Coronary artery (tissue), 2 donors: ENCODE data around the gene ANO5.

ENCODE experiments used
- DNase-seq: peaks from one replicate; pipeline ENCODE4 v3.0.0-alpha.2; 2017; ENCODE audit warnings: low spot score
- H3K27ac ChIP-seq, 2 donors: fragments of 200-600 bp; sonication (generic); one replicate each; pipeline ENCODE4 v1.5.1; 2016 to 2019
- H3K4me3 ChIP-seq: fragments of 200-600 bp; sonication (generic); 2 replicates; pipeline ENCODE4 v1.5.1; 2016; ENCODE audit warnings: mild to moderate bottlenecking, moderate library complexity
- CTCF ChIP-seq: fragments of 200-600 bp; sonication (generic); IDR thresholded peaks from one replicate; pipeline ENCODE4 v1.5.1; 2019; ENCODE audit warnings: antibody characterized with exemption

The ANO5 gene

GRCh38 chr11:22317656-22318055 lies 124.8 kb downstream of the ANO5 start:
- Histone ChIP-seq H3K27ac (no peak overlapping the region), H3K4me3 (no peak overlapping the region)
- TF ChIP-seq CTCF: no peak
- DNase-seq: no peak

DNA sequence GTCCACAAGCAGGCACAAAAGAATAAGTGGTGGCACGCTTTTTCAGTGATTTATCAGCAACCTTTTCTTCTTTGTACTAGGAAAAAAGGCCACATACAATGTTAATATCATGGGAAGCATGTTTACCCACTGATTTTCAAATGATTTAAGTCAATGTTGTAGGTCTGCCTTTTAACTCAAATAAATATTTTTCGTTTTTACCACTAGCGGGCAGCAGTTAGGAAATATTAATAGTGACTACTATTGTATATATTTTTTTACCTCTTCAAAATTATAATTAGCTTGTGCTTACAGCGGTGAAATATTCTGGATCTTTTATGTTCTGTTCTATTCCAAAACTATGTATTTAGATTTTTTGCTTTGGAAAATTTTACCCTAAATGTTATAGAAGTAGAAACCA lies 138.9 kb downstream of the ANO5 start:
- DNase-seq: no peak

More for the DNA sequence above, 138.9 kb downstream of the ANO5 start:
- no peak for TF ChIP-seq CTCF
- Histone ChIP-seq H3K4me3 (no peak overlapping the region), H3K27ac (no peak overlapping the region)
